Pancreas (tissue), 10 donors: ENCODE measurements around the gene CD19. TPM values are rescaled to one million over a fixed set of nuclear protein-coding genes. Genes with fewer than 3 reads are reported as not detected.

Source experiments
- ATAC-seq, 4 donors: fragments of 200-7000 bp; cut with Tn5 transposase; one replicate each; pipeline versions ENCODE4 v1.8.0 to v1.9.1; 2020; ENCODE audit warnings: mild to moderate bottlenecking in 4 of 4, moderate library complexity in 4 of 4
- DNase-seq, 6 donors: peaks; one replicate each; pipeline ENCODE4 v3.0.0-alpha.2; 2020
- FAIRE-seq: peaks from 2 replicates; lab custom pipeline; 2012; peaks lifted over from hg19 to GRCh38; lab: Jason Lieb, UNC
- H3K27ac ChIP-seq, 4 donors: fragments of 200-600 bp; sonication (generic); 1 replicate in 3 of 4; 2 replicates in 1 of 4; pipeline versions ENCODE4 v1.5.0 to v1.8.0; 2020
- H3K27me3 ChIP-seq, 4 donors: fragments of 200-600 bp; one replicate each; pipeline ENCODE4 v1.8.0; 2021
- H3K36me3 ChIP-seq, 3 donors: fragments of 200-600 bp; sonication (generic) in 1 of 3; one replicate each; pipeline versions ENCODE4 v1.5.0 to v1.8.0; 2020 to 2021
- H3K4me1 ChIP-seq, 3 donors: fragments of 200-600 bp; one replicate each; pipeline ENCODE4 v1.8.0; 2021
- H3K4me3 ChIP-seq, 4 donors: fragments of 200-600 bp; sonication (generic) in 2 of 4; one replicate each; pipeline versions ENCODE4 v1.5.0 to v1.8.0; 2020 to 2021
- H3K9me3 ChIP-seq, 4 donors: fragments of 200-600 bp; one replicate each; pipeline ENCODE4 v1.8.0; 2021
- CTCF ChIP-seq, 4 donors: fragments of 200-600 bp; sonication (generic) in 3 of 4; IDR thresholded peaks; one replicate each; pipeline versions ENCODE4 v1.5.0 to v1.8.0; 2021; ENCODE audit warnings: antibody characterized with exemption in 4 of 4
- WGBS, 2 donors: extraction: QIAGEN DNeasy Blood & Tissue Kit; methylation state at CpG; one replicate each; pipeline ENCODE4 v1.1.7; 2013; 5-methylcytosine and 5-hydroxymethylcytosine counted together
- intact Hi-C, 3 donors: fragments of 100-400 bp; cut with DNase I; formaldehyde crosslinking; loops; one replicate each; pipeline versions ENCODE4 v1.11.1 to v1.14.2; 2022
- polyA plus RNA-seq, 2 donors: library from polyadenylated mRNA; stranded (reverse); fragments of 200-250 nt; gene quantifications; one replicate each; pipeline ENCODE4 v1.2.3, GENCODE V29; 2013
- total RNA-seq, 6 donors: library from RNA; stranded (reverse); fragmentation: NEBNext Ultra II Directional in 4 of 6; extraction: Animal tissue kit (Norgen Biotek cat#: 25700) in 4 of 6; gene quantifications; one replicate each; pipeline versions ENCODE4 v1.2.1 to v1.2.4, GENCODE V29; 2021 to 2023
- donor health status: healthy with polysubstance abuse.
- donor health status: DM: no; HTN: no; CAD: no; lungs with moderate emphysema.
- donor health status: DM: no; HTN: no; CAD: no.
- donor health status: control.
- donor health status: control.
- donor health status: Bipolar disorder and iron deficiency.
- donor health status: DM: yes; HTN: yes; CAD: no.
- donor health status: DM: no; HTN: no; CAD: no.
- donor health status: DM: no; HTN: no; CAD: no.
- donor health status: DM: yes; HTN: yes; CAD: no.

CD19 gene
- total and polyA plus RNA-seq, 8 donors = 0.08 to 0.15 (median 0.09) TPM; not detected in 4

DNA sequence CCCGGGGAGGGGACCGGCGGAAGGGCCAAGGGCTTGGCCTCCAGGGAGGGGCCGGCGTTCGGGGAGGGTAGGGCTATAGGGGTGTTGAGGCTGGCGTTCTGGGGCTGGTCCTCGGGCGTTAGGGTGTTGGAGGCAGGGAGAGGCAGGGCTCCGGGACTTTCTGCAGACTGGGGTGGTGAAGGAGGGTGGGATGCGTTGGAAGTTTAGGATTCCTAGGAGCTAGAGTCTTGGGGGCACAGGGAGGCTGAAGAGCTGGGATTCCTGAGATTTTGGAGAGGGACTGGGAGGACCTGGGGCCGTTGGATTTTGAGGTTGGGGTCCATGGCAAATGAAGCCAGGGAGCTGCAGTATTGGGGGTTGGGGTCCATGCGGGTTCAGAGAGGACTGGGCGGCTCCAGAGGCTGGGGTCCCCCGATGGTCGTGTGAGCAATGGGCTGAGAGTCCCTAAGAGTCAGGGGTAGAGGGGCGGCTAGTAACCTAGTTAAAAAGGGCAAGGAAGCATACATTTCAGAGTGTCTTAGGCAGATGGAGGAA is 19.7 kb downstream of the CD19 start:
- intact Hi-C loops = no loop called here
- no peaks in the 10 kb centered on the region for H3K27me3 ChIP-seq

GRCh38 chr16:28958216-28958615 is 26.4 kb downstream of the CD19 start:
- intact Hi-C loops = no loop called here
- Histone ChIP-seq H3K36me3 (peaks cover 0 to 21% (median 3%) of the 10 kb centered on the region in 3 donors), H3K27me3 (no peaks in the 10 kb centered on the region), H3K9me3 (no peaks in the 10 kb centered on the region), H3K27ac (no peak overlapping the region), H3K4me3 (no peak overlapping the region), H3K4me1 (no peaks in the 10 kb centered on the region)
- TF ChIP-seq CTCF (IDR thresholded peaks at IDR 0.05) = no peak
- DNase-seq (no peak), ATAC-seq (no peak), FAIRE-seq (no peak)
- WGBS, 2 donors = 94 to 99% methylated on average over 8 to 9 of the region's 9 CpGs

More for the DNA sequence above, 19.7 kb downstream of the CD19 start:
- peak overlapping the region in 2 of 4 donors; percentile 57 to 64 for H3K27ac ChIP-seq
- no peak for TF ChIP-seq CTCF (IDR thresholded peaks at IDR 0.05)
- WGBS, 2 donors = 2% methylated on average over 17 of the region's 17 CpGs
- H3K4me3 ChIP-seq = peak overlapping the region; percentile 93 to 99 (median 97)
- ATAC-seq = no peak
- no peak for FAIRE-seq
- H3K4me1 ChIP-seq = peaks cover 0 to 7% (median 5%) of the 10 kb centered on the region in 3 donors
- peaks cover 0 to 7% (median 3%) of the 10 kb centered on the region in 3 donors for H3K36me3 ChIP-seq
- peak in 2 of 6 donors; percentile 41 to 71 for DNase-seq
- no peaks in the 10 kb centered on the region for H3K9me3 ChIP-seq

GRCh38 chr16:28958836-28959235 is 27.1 kb downstream of the CD19 start:
- no peak for FAIRE-seq
- Histone ChIP-seq H3K27ac (no peak overlapping the region), H3K27me3 (no peaks in the 10 kb centered on the region), H3K36me3 (peaks cover 0 to 21% (median 6%) of the 10 kb centered on the region in 3 donors), H3K4me1 (no peaks in the 10 kb centered on the region), H3K4me3 (no peak overlapping the region), H3K9me3 (no peaks in the 10 kb centered on the region)
- intact Hi-C loops = no loop called here
- no peak for TF ChIP-seq CTCF (IDR thresholded peaks at IDR 0.05)
- ATAC-seq = no peak
- WGBS, 2 donors = 81 to 96% methylated on average over 5 to 6 of the region's 6 CpGs
- DNase-seq = no peak

GRCh38 chr16:28964072-28964471 is 32.3 kb downstream of the CD19 start:
- Histone ChIP-seq H3K27ac (no peak overlapping the region), H3K4me1 (no peaks in the 10 kb centered on the region), H3K9me3 (no peaks in the 10 kb centered on the region), H3K27me3 (no peaks in the 10 kb centered on the region), H3K4me3 (no peak overlapping the region), H3K36me3 (peaks cover 0 to 7% (median 7%) of the 10 kb centered on the region in 3 donors)
- DNase-seq = no peak
- no peak for ATAC-seq
- no peak for FAIRE-seq
- 94 to 95% methylated on average over 3 of the region's 3 CpGs for whole genome bisulfite sequencing, 2 donors
- TF ChIP-seq CTCF (IDR thresholded peaks at IDR 0.05) = no peak
- intact Hi-C loops = no loop called here

- ATAC-seq = no peak
- no peaks in the 10 kb centered on the region for H3K27me3 ChIP-seq
- no peaks in the 10 kb centered on the region for H3K4me1 ChIP-seq
- WGBS, 2 donors = 83 to 89% methylated on average over 2 of the region's 2 CpGs
- peaks cover 0 to 7% (median 7%) of the 10 kb centered on the region in 3 donors for H3K36me3 ChIP-seq
- FAIRE-seq = no peak
- no peak for TF ChIP-seq CTCF (IDR thresholded peaks at IDR 0.05)
- no peak overlapping the region for H3K4me3 ChIP-seq
- no peak for DNase-seq
- no peak overlapping the region for H3K27ac ChIP-seq
- H3K9me3 ChIP-seq = no peaks in the 10 kb centered on the region
- intact Hi-C loops = no loop called here
These were observed 32.7 kb downstream of the CD19 start for GRCh38 chr16:28964496-28964895.
